OCI-LY1 (cell line): Measurements from ENCODE around the gene HTT.

ENCODE experiments used
- CTCF ChIP-seq: fragments of 200-600 bp; sonication (generic), shearing (Covaris generic); IDR thresholded peaks from 2 replicates; pipeline ENCODE4 v1.5.1; 2017; ENCODE audit warnings: mild to moderate bottlenecking, antibody characterized with exemption, low read length, moderate library complexity, mixed read lengths
- EZH2 ChIP-seq: fragments of 200-600 bp; sonication (generic), shearing (Covaris generic); IDR thresholded peaks from 2 replicates; pipeline ENCODE4 v1.8.0; 2017; ENCODE audit warnings: borderline replicate concordance, mixed run types, mild to moderate bottlenecking, antibody characterized with exemption, low read length, moderate library complexity, mixed read lengths

GRCh38 chr4:3288571-3289094 lies 214.2 kb downstream of the HTT start:
- TF ChIP-seq CTCF, result no peak
- TF ChIP-seq EZH2, result no peak
